Stimulated activated memory B cell treated with anti-CD40 and anti-IgM and Interleukin-4, amounts not matched to agents 10 μg/mL and 1 μg/mL and 100 μg/mL, for 72 hours (primary cell): ENCODE data around the gene HS6ST1.

Experiments used
- ATAC-seq: fragments of 150-1000 bp; cut with Tn5 transposase; 2 replicates; pipeline ENCODE4 v1.10.0; 2021
- H3K27ac Mint-ChIP-seq: one replicate; pipeline ENCODE4 v1.8.0; 2022; ENCODE audit warnings: mild to moderate bottlenecking, mixed read lengths
- H3K27me3 Mint-ChIP-seq: one replicate; pipeline ENCODE4 v1.8.0; 2022; ENCODE audit warnings: mixed read lengths
- H3K36me3 Mint-ChIP-seq: one replicate; pipeline ENCODE4 v1.8.0; 2022; ENCODE audit warnings: mixed read lengths
- H3K4me1 Mint-ChIP-seq: one replicate; pipeline ENCODE4 v1.8.0; 2022; ENCODE audit warnings: mixed read lengths
- H3K4me3 Mint-ChIP-seq: one replicate; pipeline ENCODE4 v1.8.0; 2022; ENCODE audit warnings: mild to moderate bottlenecking, moderate library complexity, mixed read lengths
- H3K9me3 Mint-ChIP-seq: one replicate; pipeline ENCODE4 v1.8.0; 2022; ENCODE audit warnings: mixed read lengths

HS6ST1 gene

GRCh38 chr2:128318776-128319464 is at the start of gene HS6ST1:
Gene HS6ST1 (minus strand): TSS chr2:128318868. CDS start chr2:128318563, 305 bp downstream.
- peaks cover 49% of the 10 kb centered on the region for H3K4me1 Mint-ChIP-seq

GRCh38 chr2:128367601-128368359 is 49.1 kb upstream of the HS6ST1 start:
- Mint-ChIP-seq H3K27me3 (no peaks in the 10 kb centered on the region), H3K36me3 (no peaks in the 10 kb centered on the region), H3K27ac (no peak overlapping the region), H3K4me3 (no peak overlapping the region), H3K4me1 (no peaks in the 10 kb centered on the region), H3K9me3 (no peaks in the 10 kb centered on the region)
- ATAC-seq, result no peak

More at GRCh38 chr2:128318776-128319464, at the start of gene HS6ST1:
- Mint-ChIP-seq H3K4me3 (peak within 1 kb of the TSS; percentile 96), H3K36me3 (peaks cover 13% of the 10 kb centered on the region), H3K27me3 (peaks cover 8% of the 10 kb centered on the region), H3K9me3 (no peaks in the 10 kb centered on the region), H3K27ac (peak within 1 kb of the TSS; percentile 45)
- ATAC-seq, result peak; percentile 84

- no peaks in the 10 kb centered on the region for H3K4me1 Mint-ChIP-seq
- no peaks in the 10 kb centered on the region for H3K36me3 Mint-ChIP-seq
- peak; percentile 7 for ATAC-seq
- no peaks in the 10 kb centered on the region for H3K9me3 Mint-ChIP-seq
- no peaks in the 10 kb centered on the region for H3K27me3 Mint-ChIP-seq
- H3K4me3 Mint-ChIP-seq, result no peak overlapping the region
- H3K27ac Mint-ChIP-seq, result no peak overlapping the region
Observed at GRCh38 chr2:128366713-128367511, 48.2 kb upstream of the HS6ST1 start.

GRCh38 chr2:128365217-128365905 is 46.7 kb upstream of the HS6ST1 start:
- H3K27me3 Mint-ChIP-seq, result peaks cover under 1% of the 10 kb centered on the region

GRCh38 chr2:128364441-128364911 is 45.8 kb upstream of the HS6ST1 start:
- H3K27me3 Mint-ChIP-seq, result peaks cover 9% of the 10 kb centered on the region
- H3K4me3 Mint-ChIP-seq, result no peak overlapping the region
- no peaks in the 10 kb centered on the region for H3K36me3 Mint-ChIP-seq
- H3K4me1 Mint-ChIP-seq, result peaks cover 5% of the 10 kb centered on the region
- no peak overlapping the region for H3K27ac Mint-ChIP-seq
- ATAC-seq, result no peak
- no peaks in the 10 kb centered on the region for H3K9me3 Mint-ChIP-seq

More at GRCh38 chr2:128365217-128365905, 46.7 kb upstream of the HS6ST1 start:
- no peaks in the 10 kb centered on the region for H3K4me1 Mint-ChIP-seq
- H3K36me3 Mint-ChIP-seq, result no peaks in the 10 kb centered on the region
- no peak overlapping the region for H3K4me3 Mint-ChIP-seq
- H3K27ac Mint-ChIP-seq, result no peak overlapping the region
- ATAC-seq, result no peak
- H3K9me3 Mint-ChIP-seq, result no peaks in the 10 kb centered on the region

GRCh38 chr2:128363934-128364361 is 45.3 kb upstream of the HS6ST1 start:
- H3K4me3 Mint-ChIP-seq, result no peak overlapping the region
- no peak for ATAC-seq
- H3K9me3 Mint-ChIP-seq, result no peaks in the 10 kb centered on the region
- peaks cover 9% of the 10 kb centered on the region for H3K27me3 Mint-ChIP-seq
- no peak overlapping the region for H3K27ac Mint-ChIP-seq
- peaks cover 5% of the 10 kb centered on the region for H3K4me1 Mint-ChIP-seq
- H3K36me3 Mint-ChIP-seq, result no peaks in the 10 kb centered on the region

GRCh38 chr2:128362889-128363228 is 44.2 kb upstream of the HS6ST1 start:
- peaks cover 5% of the 10 kb centered on the region for H3K4me1 Mint-ChIP-seq
- H3K4me3 Mint-ChIP-seq, result no peak overlapping the region
- no peak overlapping the region for H3K27ac Mint-ChIP-seq
- peaks cover 9% of the 10 kb centered on the region for H3K27me3 Mint-ChIP-seq
- H3K36me3 Mint-ChIP-seq, result no peaks in the 10 kb centered on the region
- no peaks in the 10 kb centered on the region for H3K9me3 Mint-ChIP-seq
- no peak for ATAC-seq

- Mint-ChIP-seq H3K9me3 (no peaks in the 10 kb centered on the region), H3K36me3 (no peaks in the 10 kb centered on the region), H3K27me3 (peaks cover 9% of the 10 kb centered on the region), H3K4me3 (no peak overlapping the region), H3K4me1 (peaks cover 5% of the 10 kb centered on the region), H3K27ac (no peak overlapping the region)
- no peak for ATAC-seq
Observed at GRCh38 chr2:128362176-128362888, 43.7 kb upstream of the HS6ST1 start.

- H3K4me1 Mint-ChIP-seq, result peaks cover 5% of the 10 kb centered on the region
- no peak for ATAC-seq
- H3K4me3 Mint-ChIP-seq, result no peak overlapping the region
- H3K36me3 Mint-ChIP-seq, result no peaks in the 10 kb centered on the region
- H3K27ac Mint-ChIP-seq, result no peak overlapping the region
- H3K27me3 Mint-ChIP-seq, result peaks cover 9% of the 10 kb centered on the region
- H3K9me3 Mint-ChIP-seq, result no peaks in the 10 kb centered on the region
Observed at GRCh38 chr2:128361376-128362131, 42.9 kb upstream of the HS6ST1 start.

- no peak for ATAC-seq
- H3K4me1 Mint-ChIP-seq, result peaks cover 5% of the 10 kb centered on the region
- H3K27me3 Mint-ChIP-seq, result peaks cover 9% of the 10 kb centered on the region
- H3K36me3 Mint-ChIP-seq, result no peaks in the 10 kb centered on the region
- H3K4me3 Mint-ChIP-seq, result no peak overlapping the region
- no peaks in the 10 kb centered on the region for H3K9me3 Mint-ChIP-seq
- H3K27ac Mint-ChIP-seq, result no peak overlapping the region
Observed at GRCh38 chr2:128360711-128361110, 42.0 kb upstream of the HS6ST1 start.

- Mint-ChIP-seq H3K9me3 (no peaks in the 10 kb centered on the region), H3K27me3 (peaks cover 9% of the 10 kb centered on the region), H3K4me1 (peaks cover 5% of the 10 kb centered on the region), H3K4me3 (no peak overlapping the region), H3K36me3 (no peaks in the 10 kb centered on the region), H3K27ac (no peak overlapping the region)
- ATAC-seq, result no peak
Observed at GRCh38 chr2:128359841-128360240, 41.2 kb upstream of the HS6ST1 start.

GRCh38 chr2:128358941-128359731 is 40.5 kb upstream of the HS6ST1 start:
- Mint-ChIP-seq H3K9me3 (no peaks in the 10 kb centered on the region), H3K27me3 (peaks cover 9% of the 10 kb centered on the region), H3K27ac (no peak overlapping the region), H3K4me3 (no peak overlapping the region), H3K4me1 (peaks cover 5% of the 10 kb centered on the region), H3K36me3 (no peaks in the 10 kb centered on the region)
- no peak for ATAC-seq
